Activated CD8-positive, alpha-beta memory T cell treated with anti-CD3 and anti-CD28 coated beads, Interleukin-2, amount 50 U/mL, for 24 hours (primary cell): ENCODE data around the gene SRGAP2.
"Not testable (repeated sequence)": the region's sequence is repeated elsewhere in the genome, so short reads cannot be mapped to it uniquely, and the experiment has no call there.

Source experiments
- DNase-seq: peaks from one replicate; pipeline ENCODE4 v3.0.0-alpha.2; 2020; ENCODE audit errors: extremely low read depth

Gene SRGAP2

DNA sequence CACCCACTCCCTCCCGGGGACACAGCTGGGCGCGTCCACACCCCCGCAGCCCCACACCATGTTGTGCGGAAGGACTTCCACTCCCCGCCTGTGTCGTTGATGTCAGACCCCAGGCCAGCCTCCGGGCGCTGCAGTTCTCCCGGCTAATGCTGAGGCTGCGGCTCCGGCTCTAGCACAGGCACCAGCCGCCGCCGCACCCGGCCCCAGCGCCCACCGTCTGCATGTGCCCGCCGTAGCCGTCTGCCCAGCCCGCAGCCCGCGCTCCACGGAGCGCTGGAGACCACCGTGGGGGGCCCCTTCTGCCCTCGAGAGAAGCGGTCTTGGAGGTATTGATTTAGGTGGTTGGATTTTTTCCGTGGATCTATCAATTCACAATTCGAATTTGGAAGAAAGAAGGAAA lies 2.2 kb downstream of the SRGAP2 start:
- DNase-seq, result not testable (repeated sequence)

DNA sequence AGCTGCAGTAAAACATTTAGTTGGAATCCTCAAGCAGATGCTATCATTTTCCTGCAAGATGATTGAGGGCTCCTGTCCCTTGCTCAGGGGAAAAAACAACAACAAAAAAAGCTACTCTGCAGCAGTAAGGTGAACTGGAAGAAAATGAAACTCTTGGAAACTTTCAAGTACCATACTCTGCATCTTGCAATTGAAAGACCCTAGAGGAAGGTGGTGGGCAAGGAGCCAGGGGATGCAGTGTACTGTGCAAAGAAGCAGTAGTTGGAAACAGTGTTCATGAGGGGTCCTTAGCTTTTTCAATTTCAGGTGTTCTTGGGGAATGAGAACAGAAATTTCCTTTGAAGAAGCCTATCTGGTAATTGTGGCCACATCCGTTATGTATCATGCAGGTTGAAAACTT lies 7.5 kb downstream of the SRGAP2 start:
- DNase-seq, result not testable (repeated sequence)

DNA sequence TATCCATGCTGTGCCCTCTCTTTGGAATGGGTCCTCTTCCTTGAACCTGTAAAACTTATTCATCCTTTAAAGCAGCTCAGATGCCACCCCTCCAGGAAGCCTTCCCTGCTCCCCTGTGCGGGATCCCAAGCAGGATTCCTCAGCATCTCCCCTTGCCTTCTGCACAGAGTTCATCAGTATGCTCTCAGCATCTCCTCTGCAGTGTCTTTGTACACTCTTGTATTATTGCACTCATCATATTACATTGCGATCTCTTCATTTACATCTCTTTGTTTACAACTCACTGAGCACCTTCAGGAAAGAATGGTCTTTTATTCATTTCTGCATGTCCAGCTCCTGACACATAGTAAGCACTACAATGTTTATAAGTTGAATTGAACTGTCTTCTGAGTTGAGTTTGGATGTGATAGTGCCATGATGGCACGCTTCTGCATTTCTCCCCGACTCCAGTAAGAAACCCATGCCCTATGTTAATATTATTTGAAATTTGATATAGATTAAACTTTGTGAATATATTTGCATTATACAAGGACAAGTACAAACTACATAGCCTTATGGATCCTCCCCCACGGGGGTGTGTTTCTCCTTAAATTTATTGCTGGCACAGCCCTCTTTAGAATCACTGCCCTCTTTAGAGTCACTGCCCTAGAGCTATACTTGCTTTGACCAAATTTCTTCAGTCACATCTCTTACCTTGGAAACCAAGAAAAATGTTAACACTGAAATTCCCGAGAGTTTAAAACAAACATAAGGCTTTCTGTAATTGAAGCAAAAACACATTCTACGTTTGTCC lies 12.5 kb downstream of the SRGAP2 start:
- not testable (repeated sequence) for DNase-seq

DNA sequence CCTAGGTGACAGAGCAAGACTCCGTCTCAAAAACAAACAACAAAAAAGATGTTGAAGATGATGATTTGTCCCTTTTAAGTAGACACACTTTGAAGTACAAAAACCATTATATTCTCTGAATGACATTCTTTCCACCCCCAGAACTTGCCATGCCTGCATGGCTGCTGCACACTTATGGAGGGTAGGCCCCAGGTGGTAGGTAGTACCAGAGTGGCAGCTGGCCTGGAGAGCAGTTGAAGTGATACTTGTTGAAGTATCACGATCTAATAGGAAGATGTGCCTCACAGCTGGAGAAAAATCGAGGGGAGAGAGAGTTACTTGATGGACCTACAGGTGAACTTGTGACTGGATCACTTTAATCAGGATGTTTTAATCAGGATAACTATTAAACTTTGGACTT lies 14.9 kb downstream of the SRGAP2 start:
- DNase-seq, result not testable (repeated sequence)

DNA sequence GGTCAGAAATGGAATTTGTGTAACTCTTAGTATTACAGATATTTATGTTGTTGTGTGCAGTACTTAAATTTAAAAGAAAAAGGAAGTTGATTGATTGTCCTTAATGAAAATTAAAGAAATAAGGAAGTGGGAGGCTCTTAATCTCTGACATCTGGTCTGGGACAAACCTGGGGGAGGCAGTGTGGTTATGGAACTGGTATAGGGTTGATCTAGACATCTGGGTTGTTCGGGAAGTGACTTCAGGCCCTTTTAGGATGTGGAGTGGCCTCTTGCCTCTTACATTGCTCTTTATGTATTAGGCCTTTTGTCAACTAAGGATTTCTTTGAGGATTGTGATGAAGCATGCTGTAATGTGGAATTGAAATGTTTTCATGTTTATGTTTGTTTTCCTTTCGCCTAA lies 15.4 kb downstream of the SRGAP2 start:
- not testable (repeated sequence) for DNase-seq

DNA sequence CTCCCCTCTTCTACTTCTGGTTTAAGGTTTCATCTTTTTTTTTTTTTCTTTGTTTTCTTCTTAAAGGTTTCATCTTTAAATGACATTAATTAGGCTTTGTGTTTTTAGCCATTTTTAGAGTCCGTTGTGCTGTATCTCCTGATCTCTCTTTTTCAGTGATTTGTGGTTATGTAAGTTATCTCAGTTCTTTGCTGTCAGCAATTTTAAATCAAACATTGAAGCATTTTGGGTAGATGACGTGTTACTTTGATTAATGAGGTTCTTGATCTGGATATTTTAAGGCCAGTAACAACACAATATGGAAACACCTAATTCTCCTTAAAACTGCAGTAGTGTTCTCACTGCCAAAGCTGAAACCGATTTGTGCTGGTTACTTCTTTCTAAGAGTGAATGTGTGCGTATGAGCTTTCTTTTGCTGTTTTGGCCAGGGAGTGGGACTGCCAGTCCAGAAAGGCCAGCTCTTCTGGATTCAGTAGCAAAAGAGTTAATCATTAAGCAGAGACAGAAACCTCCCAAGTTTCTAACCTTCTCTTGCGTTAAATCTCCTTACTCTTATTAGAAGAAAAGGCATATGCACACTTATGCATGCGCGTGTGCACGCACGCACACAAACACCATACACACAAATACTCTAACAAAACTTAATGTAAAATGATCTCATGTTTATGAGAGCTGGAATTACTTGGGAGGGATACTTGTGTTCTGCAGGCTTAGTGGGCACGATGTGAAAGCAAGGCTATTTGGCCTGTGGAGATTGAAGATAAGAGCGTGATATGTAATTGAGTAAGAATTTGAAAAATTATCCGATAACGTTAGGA lies 16.4 kb downstream of the SRGAP2 start:
- not testable (repeated sequence) for DNase-seq

DNA sequence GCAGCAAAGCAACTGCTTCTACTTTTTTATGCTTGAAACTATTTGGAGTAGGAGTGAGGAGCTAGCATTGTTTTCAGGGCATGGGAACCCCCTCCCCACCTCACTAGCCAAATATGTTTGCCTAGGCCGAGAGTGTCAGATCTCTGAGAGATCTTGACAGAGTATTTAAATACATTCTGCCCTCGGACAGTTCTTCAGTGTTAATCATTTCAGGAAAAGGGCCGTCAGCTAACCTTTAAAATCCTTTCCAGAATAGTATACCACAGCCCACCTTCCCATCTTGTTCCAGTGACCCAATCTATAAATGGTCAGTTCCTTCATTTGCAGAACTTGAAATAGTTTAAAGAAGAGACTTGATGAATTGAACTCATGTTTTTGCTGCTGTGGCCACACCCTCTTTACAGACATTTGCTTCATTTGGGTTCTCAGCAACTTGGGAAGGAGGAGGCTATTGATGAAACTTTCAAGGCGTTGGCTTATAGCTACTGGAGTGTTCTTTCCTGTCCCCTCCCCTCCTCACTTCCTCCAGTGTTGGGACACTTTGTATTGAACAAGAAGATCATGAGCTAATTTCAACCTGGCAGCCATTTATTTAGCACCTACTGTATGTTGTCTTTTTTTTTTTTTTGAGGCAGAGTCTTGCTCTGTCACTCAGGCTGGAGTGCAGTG lies 17.1 kb downstream of the SRGAP2 start:
- DNase-seq, result not testable (repeated sequence)

DNA sequence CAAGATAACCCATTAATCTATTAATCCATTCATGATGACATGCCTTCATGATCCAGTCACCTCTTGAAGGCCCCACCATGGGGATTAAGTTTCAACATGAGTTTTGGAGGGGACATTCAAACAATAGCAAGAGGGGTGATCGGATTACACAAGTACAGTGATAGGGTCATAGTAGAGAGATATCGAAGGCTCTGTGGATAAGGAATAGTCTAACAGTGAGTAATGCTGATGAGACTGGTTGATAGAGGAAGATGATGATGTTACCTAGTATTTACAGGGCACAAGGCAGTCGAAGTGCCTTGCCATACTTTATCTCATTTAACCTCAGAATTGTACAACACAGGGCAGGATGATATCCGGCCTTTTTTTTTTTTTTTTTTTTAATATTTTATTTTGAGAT lies 18.2 kb downstream of the SRGAP2 start:
- not testable (repeated sequence) for DNase-seq

DNA sequence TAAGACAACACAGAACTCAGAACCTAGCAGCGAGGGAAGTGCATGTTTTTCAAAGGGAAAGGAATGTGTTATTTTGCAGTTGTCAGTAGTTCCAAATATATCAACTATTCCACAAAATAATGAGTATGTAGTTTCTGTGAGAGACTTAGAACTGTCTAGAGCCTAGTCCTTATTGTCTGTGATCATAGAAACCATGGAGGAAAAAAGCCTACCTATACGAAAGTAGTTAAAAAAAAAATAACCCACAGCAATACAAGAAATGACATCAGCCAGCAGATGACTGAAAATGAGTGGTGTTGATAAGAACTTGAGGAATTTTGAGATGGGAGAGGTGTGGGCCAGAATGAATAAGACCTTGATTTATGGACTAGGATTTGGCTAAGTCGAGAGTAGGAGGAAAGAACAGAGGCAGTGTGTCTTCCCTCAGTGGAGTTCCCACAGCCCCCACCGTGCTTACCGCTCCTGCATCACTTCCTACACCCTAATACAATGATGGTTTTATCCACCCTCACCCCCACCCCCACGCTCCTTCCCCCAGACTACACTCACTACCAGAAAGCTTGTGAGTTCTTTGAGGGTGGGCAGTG lies 20.9 kb downstream of the SRGAP2 start:
- not testable (repeated sequence) for DNase-seq

DNA sequence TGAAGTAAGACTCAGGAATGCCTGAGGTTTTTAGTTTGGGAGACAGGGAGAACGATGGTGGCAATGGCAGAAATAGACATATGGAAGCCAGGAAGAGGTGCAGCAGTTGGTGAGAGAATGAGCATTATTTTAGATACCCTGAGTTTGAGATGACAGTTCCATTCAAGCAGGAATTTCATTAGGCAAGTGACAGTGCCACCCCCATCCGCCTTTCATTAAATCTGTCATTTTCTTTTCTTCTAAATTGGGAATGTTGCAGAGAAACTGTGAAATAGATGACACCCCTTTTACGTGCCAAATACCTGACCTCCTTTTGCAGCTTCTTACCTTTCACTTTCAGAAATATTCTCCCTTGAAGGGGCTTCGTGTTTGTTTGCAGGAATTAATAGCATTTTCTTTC lies 22.0 kb downstream of the SRGAP2 start:
- not testable (repeated sequence) for DNase-seq

DNA sequence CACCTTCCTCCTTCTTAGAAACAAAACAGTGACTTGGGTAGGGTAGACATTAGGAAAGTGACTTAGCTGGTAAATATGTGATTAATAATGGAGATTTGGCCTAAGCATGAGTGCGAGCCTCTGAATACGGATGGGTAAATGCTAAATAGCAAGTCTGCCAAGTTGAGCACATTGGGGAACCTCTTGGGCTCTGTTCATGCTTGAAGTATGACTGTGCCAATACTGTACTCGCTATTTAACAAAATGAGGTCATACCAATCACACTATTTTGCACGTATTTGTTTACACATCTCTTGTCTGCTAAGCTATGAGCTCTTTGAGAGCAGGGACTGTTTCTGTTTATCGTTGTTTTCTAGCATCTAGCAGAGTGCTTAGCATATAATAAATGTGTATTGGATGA lies 23.5 kb downstream of the SRGAP2 start:
- DNase-seq, result not testable (repeated sequence)

DNA sequence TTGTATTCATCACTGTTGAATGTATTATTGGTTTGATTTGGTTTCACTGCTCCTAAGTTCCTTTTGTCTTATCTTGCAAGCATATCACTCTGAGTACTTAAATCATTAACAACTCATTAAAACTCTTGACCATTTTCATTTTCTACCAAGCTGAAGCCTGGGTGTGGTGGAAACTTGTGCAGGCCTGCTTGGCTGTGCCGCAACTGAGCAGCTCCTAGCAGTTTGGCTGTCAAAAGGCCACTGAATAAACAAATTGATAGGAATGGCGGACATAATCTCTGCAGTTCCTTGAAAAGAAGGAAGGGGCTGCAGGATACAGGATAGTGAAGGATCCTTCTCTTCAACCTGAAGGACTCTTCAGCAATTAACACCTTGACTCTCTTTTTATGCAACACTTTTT lies 25.9 kb downstream of the SRGAP2 start:
- DNase-seq, result not testable (repeated sequence)

DNA sequence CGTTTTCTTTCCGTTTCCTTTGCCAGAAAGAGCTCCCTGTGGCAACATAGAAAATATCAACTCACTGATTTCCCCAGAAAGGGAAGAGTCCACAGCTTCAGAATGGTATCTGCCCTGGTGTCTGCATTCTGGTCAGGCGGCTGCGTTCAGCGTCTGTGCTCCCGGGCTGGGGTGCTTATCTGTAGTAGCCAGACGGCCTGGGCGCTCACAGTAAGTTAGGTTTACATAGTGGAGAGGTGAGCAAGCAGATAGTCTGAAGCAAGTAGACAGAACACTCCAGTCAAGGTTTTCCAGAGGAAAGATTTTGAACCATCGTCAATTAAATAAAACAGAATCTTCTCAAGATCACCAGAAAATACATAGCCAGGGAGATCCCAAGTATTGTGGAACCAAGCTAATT lies 28.6 kb downstream of the SRGAP2 start:
- not testable (repeated sequence) for DNase-seq

DNA sequence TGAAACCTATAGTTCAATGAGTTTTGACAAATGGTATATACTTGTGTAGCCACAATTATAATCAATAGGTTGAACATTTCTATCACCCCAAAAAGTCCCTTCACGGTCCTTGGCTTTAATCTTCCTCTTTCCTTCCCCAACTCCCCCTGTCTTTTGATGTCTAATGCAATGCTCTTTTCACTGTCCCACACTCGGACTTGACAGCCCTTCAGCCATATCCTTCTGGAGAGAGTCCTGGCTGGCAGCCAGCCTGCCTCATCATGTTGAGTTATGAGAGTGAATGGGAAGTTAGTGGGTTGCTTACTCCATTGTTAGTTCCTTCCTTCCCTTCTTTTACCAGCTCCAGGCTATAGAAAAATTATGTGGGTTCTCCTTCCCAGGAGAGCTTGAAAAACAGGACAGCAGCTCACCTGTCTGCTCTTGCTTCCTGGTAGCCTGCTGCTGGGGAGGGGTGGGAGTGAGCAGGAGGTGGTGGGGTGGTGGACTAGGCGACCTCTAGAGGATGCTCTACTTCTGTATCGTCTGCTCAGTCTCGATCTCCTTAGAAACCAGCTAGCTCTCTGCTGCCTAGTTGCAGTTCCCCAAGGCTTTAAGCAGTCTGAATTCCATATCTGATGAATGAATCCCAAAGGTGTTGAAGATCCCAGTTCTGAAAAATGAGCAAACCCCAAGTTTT lies 29.8 kb downstream of the SRGAP2 start:
- not testable (repeated sequence) for DNase-seq

DNA sequence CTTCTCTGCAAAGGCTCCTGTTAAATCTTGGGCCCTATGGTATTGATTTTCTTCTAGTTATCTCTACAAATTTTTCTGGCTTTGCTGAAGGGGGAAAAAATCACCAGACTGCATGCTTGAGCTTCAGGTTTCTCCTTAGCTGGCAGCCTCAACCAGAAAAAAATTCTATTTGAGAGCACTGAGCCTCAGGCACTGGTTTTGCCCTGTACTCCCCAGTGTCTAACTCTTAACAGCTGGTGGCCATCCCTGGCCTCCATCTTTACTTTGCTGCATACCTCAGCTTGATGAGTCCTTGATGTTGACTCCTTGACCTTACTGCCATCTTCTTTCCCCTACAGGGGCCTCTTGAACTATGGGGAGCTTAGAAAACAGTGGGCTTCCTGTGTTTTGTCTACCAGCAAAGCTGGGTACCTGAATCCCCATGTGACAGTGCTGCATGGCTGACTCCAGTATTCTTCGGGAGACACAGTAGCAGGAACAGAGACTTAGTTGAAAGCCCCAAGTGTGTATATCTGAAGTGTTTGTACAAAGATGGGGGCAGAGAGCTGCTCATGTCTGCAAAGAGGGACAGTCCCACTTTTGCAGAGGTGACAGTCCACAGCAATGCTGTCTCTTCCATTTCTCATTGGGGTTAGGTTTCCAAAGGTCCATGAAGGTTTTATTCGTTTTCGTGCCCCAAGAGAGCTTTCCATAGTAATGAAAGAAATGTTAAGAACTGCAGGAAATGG lies 31.0 kb downstream of the SRGAP2 start:
- not testable (repeated sequence) for DNase-seq

DNA sequence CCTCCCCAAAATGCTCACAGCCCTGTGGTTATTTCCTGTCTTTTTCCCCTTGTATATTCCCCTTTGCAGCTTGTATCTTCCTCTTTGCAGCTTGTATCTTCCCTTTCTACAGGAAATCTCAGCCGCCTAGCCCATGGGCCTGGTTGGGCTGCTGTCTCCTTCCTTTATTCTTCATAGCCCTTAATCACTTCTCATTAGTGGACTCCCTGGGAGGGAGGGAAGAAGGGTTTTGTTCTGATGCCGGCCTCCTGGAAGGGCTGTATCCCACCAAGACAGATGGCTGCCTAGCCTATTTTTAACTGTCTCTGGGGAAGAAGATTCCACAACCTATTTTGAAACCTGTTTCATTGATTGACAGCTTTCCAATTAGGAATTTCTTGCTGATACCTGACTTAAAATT lies 31.8 kb downstream of the SRGAP2 start:
- DNase-seq, result not testable (repeated sequence)

DNA sequence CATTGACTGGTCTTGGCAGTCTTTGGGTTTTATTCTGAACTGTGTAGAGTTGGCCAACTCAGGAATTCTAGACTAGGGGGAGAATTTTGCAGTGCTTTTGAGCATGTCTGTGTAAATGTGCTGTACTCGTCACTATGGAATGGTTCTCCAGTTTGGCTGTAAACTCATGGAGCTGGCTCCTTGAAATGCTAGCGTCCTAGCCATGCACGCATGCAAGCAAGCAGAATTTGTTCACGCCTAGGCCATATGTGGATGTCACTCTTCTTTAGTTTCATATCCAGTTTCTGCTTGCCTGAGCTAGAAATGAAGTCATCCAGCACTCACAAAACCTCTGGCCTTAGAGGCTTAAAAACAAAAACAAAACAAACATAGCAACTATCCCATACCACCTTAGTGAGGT lies 36.9 kb downstream of the SRGAP2 start:
- DNase-seq, result not testable (repeated sequence)

DNA sequence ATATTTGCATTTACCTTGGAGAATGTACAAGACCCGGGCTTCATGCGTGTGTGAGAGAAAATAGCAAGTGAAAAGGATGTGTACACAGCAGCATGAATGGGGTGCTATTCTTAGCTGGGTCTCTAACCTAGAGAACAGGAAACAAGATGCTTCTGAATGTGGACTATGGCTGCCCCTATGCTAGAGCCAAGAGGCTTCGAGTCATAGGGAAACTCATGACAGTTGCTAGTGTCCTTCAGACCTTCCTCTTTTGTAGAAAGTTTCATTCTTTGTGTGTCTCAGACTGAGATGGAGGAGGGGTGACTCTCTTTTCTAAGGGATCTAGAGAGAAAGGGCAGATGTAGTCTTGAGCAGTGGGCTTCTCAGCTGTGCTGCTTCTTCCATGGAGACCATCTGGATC lies 40.0 kb downstream of the SRGAP2 start:
- DNase-seq, result not testable (repeated sequence)

DNA sequence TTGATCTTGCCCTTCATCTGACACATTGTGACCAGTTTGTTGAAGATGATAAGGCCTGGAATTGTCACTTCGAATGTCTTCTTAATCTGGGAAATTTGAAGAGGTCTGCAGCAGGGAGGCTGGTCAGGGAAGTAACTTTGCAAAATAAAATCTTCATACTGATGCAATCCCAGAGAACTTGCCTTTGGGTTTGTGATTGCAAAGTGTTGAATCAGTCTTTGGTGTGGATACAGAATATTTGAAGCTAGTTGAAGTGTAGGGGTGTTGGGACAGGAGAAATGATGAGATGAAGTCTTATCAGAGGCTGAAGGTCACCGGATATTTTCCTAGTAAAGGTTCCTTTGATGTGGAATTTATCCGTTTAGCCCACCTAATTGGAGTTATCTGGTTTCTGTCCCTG lies 42.1 kb downstream of the SRGAP2 start:
- DNase-seq, result not testable (repeated sequence)

DNA sequence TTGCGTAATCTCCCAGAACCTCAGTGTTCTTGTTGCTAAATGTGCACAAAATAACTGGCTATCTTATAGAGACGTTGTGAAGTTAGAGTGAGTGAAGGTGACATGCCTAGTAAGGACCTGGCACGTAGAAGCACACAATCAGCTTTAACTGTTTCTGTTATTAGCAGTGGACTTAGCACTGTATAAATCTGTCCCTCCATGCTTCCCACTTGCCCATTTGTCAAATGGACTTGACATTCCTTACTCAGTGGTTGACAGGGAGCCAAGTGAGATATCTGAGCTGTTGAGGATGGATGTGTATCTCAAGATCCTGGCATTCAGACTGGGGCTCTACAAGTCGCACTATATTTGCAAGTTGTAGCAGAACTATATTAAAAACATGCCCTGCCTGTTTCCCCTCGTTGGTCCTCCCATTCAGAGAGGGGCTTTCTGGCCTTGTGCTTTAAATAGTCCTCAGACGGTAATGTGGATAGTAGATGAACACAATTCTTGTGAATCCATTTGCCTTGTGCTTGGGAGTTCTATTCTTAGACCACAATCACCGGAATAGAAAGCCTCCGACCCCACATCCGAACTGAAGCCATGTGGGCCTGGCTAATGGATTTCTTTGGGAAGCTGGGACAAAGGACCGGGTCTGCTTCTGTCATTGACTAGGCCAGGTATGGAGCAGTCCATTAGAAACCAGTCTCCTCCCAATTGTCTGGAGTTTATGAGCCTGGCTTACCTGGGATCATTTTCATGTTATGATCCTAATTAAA lies 43.0 kb downstream of the SRGAP2 start:
- DNase-seq, result not testable (repeated sequence)
